Kidney (tissue), 14 donors: ENCODE measurements around the gene RAD51B. TPM values are rescaled to one million over a fixed set of nuclear protein-coding genes. Genes with fewer than 3 reads are reported as not detected.

Experiments used
- DNase-seq, 5 donors: peaks; one replicate each; pipeline ENCODE4 v3.0.0-alpha.2; 2013 to 2020
- FAIRE-seq: peaks from 2 replicates; lab custom pipeline; 2012; peaks lifted over from hg19 to GRCh38; lab: Jason Lieb, UNC
- H3K27ac ChIP-seq, 2 donors: one replicate each; pipeline ENCODE4 v1.7.0; 2013; ENCODE audit warnings: low read depth in 2 of 2, low read length in 2 of 2, inconsistent platforms in 1 of 2
- H3K27me3 ChIP-seq: one replicate; pipeline ENCODE4 v1.7.1; 2013; ENCODE audit warnings: low read length, inconsistent platforms; ENCODE audit not compliant: control insufficient read depth, insufficient read depth
- H3K36me3 ChIP-seq, 3 donors: one replicate each; pipeline versions ENCODE4 v1.7.0 to v1.7.1; 2013; ENCODE audit warnings: low read length in 3 of 3, control low read depth in 1 of 3, inconsistent platforms in 1 of 3; ENCODE audit not compliant: insufficient read depth in 3 of 3, control insufficient read depth in 2 of 3
- H3K4me1 ChIP-seq, 3 donors: one replicate each; pipeline versions ENCODE4 v1.7.0 to v1.7.1; 2013; ENCODE audit warnings: low read length in 3 of 3, inconsistent platforms in 1 of 3, low read depth in 1 of 3; ENCODE audit not compliant: control insufficient read depth in 2 of 3, insufficient read depth in 2 of 3
- H3K4me3 ChIP-seq, 3 donors: one replicate each; pipeline versions ENCODE4 v1.7.0 to v1.8.1; 2013; ENCODE audit warnings: low read length in 3 of 3, control low read depth in 1 of 3, inconsistent platforms in 1 of 3
- H3K9ac ChIP-seq, 3 donors: one replicate each; pipeline versions ENCODE4 v1.7.0 to v1.7.1; 2013; ENCODE audit warnings: low read length in 3 of 3, control low read depth in 1 of 3, inconsistent platforms in 1 of 3
- H3K9me3 ChIP-seq, 3 donors: one replicate each; pipeline versions ENCODE4 v1.7.0 to v1.7.1; 2013; ENCODE audit warnings: low read length in 3 of 3, control low read depth in 1 of 3, inconsistent platforms in 1 of 3; ENCODE audit not compliant: control insufficient read depth in 2 of 3, insufficient read depth in 1 of 3
- CTCF ChIP-seq: IDR thresholded peaks from 3 replicates; pipeline ENCODE4 v1.5.1; 2012; ENCODE audit warnings: mild to moderate bottlenecking, moderate library complexity, borderline replicate concordance; ENCODE audit not compliant: insufficient read depth; ENCODE audit errors: extremely low read depth
- intact Hi-C: fragments of 100-400 bp; cut with DNase I; formaldehyde crosslinking; loops from one replicate; pipeline ENCODE4 v1.11.1; 2022
- polyA plus RNA-seq: library from polyadenylated mRNA; stranded (reverse); fragments of 350-450 nt; fragmentation: Illumina TruSeq; extraction: RNeasy Lipid Tissue Mini Kit (QIAGEN cat#74804); gene quantifications from one replicate; pipeline ENCODE4 v1.2.3, GENCODE V29; 2014; ENCODE audit warnings: low read depth, low replicate concordance; ENCODE audit not compliant: insufficient read depth
- total RNA-seq: library from RNA; stranded (reverse); fragmentation: NEBNext Ultra II Directional; extraction: Animal tissue kit (Norgen Biotek cat#: 25700); gene quantifications from one replicate; pipeline ENCODE4 v1.2.1, GENCODE V29; 2021
- donor health status: control.
- donor health status: control.
- donor health status: control.
- donor health status: control.
- donor health status: control.
- donor health status: DM: yes; HTN: yes; CAD: no.
- donor health status: Normal renal cell carcinoma (clear cell type).

RAD51B gene
- total and polyA plus RNA-seq, 2 donors from 2014 or later: 6.9 to 18.0 TPM

DNA sequence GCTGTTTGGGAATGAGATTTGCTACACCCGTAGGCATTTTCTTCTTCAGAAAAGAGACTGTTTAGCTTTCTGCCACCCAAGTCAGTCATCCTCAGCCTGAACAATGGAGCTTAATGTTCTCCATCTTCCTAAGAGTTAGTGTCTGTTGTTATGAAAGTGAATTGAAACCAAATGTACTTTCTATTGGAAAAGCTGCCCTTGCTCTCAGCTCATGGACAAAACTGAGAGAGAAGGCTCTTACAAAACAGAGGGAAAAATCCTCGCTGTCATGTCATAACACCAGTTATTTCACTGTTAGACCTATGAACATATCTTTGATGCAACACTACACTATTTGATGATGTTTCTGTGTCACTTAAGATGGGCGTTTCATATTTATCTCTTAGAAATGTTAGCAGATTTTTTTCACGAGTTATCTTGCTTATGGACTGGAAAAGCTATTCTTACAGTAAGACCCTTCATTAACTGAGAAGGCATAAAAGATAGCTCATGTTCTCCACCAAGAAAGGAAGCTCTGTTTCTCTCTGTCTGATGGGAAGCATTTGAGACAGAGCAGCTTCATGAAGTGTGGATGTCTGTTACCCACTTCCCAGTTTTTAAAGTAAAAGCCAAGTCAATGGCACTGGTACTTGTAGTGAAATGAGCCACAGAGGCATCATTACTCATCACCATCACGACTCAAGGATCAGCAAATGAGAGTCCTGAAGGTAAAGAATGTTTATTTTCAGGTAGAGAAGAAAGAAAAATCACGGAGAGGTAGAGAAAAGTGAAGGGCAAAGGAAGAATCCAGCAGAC lies 489.3 kb downstream of the RAD51B start:
- no peaks in the 10 kb centered on the region for H3K36me3 ChIP-seq
- no peaks in the 10 kb centered on the region for H3K27me3 ChIP-seq
- intact Hi-C loops: no loop called here
- DNase-seq (no peak), FAIRE-seq (no peak)
- H3K27ac ChIP-seq: no peak overlapping the region
- no peak overlapping the region for H3K4me3 ChIP-seq
- peaks cover 2 to 17% (median 11%) of the 10 kb centered on the region in 3 donors for H3K4me1 ChIP-seq
- H3K9ac ChIP-seq: no peak overlapping the region
- no peak for TF ChIP-seq CTCF
- H3K9me3 ChIP-seq: no peaks in the 10 kb centered on the region

- Histone ChIP-seq H3K4me1 (peaks cover 2 to 17% (median 11%) of the 10 kb centered on the region in 3 donors), H3K27me3 (no peaks in the 10 kb centered on the region), H3K9ac (no peak overlapping the region), H3K4me3 (no peak overlapping the region), H3K36me3 (no peaks in the 10 kb centered on the region), H3K9me3 (no peaks in the 10 kb centered on the region), H3K27ac (no peak overlapping the region)
- no peak for DNase-seq
- TF ChIP-seq CTCF: no peak
- no peak for FAIRE-seq
- intact Hi-C loops: no loop called here
Observed at GRCh38 chr14:68309616-68310015, 490.0 kb downstream of the RAD51B start.

GRCh38 chr14:68312300-68312699 lies 492.7 kb downstream of the RAD51B start:
- peaks cover 0 to 9% (median 5%) of the 10 kb centered on the region in 3 donors for H3K4me1 ChIP-seq
- H3K27ac ChIP-seq: no peak overlapping the region
- H3K36me3 ChIP-seq: no peaks in the 10 kb centered on the region
- H3K27me3 ChIP-seq: no peaks in the 10 kb centered on the region
- H3K9ac ChIP-seq: no peak overlapping the region
- FAIRE-seq: no peak
- no peak for DNase-seq
- no peaks in the 10 kb centered on the region for H3K9me3 ChIP-seq
- H3K4me3 ChIP-seq: no peak overlapping the region
- intact Hi-C loops: no loop called here
- TF ChIP-seq CTCF: no peak
